Measurements from ENCODE around the gene ALDOB.
"Not testable (repeated sequence)": the region's sequence is repeated elsewhere in the genome, so short reads cannot be mapped to it uniquely, and the experiment has no call there.

ALDOB gene

GRCh38 chr9:101388507-101388993, 47.0 kb downstream of the ALDOB start:
- in situ Hi-C loops (cut with HindIII; ENCODE audit: low sequenced_read_pairs): no loop called here

DNA sequence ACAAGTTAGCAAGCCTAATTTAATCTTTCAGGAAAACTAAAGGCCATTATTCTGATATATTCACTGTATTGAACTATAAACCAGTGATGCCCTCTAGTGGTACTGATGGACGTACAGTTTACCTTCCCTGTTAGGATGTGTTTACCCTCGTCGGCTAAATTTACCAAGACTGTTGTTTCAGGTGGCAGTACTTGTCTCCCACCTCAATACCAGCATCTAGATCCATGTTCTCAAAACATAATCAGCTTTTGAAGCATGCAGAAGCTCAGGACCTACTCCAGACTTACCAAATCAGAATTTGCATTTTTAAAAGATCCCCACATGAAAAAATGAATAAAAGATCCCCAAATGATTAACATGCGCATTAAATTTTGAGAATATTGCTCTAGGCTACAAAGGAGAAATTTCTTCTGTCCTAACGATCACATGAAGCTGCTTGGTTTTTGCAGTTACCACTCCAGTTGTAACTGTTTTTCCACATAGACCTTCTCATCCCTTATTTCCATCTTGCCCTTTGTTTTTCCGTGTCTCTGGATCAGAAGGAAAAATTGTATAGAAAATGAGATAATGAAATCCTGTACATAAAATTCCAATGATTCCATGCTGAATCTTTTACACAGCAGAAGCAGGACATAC, 47.6 kb downstream of the ALDOB start:
- in situ Hi-C loops (cut with HindIII; ENCODE audit: low sequenced_read_pairs): no loop called here

DNA sequence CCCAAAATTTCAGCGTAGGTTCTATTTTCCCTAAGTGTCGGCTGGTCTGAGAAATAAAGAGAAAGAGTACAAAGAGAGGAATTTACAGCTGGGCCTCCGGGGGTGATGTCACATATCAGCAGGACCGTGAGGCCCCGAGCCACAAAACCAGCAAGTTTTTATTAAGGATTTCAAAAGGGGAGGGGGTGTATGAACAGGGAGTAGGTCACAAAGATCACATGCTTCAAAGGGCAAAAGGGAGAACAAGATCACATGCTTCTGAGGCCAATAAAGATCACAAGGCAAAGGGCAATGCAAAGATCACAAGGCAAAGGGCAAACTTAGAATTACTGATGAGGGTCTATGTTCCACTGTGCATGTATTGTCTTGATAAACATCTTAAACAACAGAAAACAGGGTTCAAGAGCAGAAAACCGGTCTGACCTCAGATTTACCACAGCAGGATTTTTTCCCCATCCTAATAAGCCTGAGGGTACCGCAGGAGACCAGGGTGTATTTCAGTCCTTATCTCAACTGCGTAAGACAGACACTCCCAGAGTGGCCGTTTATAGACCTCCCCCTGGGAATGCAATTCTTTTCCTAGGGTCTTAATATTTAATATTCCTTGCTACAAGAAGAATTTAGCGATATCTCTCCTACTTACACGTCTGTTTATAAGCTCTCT, 50.6 kb downstream of the ALDOB start, which contains the start of gene BAAT:
Gene BAAT (minus strand): TSS at position 134 of the 664 bp plus-strand sequence. CDS start 13,602 bp downstream, outside the sequence.
- in situ Hi-C loops (cut with HindIII; ENCODE audit: low sequenced_read_pairs): not testable (repeated sequence)

GRCh38 chr9:101383361-101383760, 52.2 kb downstream of the ALDOB start:
- in situ Hi-C loops (cut with HindIII; ENCODE audit: low sequenced_read_pairs): no loop called here

DNA sequence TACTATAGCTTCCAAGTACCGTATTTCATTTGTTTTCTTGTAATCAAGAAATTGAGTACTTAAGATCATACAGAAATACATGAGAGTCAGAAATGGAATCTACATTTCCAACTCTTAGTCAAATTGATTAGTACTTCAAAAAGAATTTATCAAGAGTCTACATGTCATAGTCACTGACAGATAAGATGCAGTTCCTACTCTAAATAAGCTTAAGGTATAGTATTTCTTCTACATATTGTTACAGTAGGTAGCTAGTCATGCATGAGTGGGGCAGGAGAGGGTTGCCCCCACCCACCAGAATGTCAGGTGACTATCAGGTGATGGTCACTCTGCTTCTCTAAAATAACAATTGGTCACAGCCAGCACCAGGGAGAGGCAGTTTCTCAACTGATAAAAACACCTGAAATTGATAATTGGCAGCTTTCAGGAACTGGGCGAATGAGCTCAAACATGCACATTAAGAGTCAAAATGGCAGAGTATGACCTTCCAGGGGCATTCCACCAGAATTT, 53.7 kb downstream of the ALDOB start:
- in situ Hi-C loops (cut with HindIII; ENCODE audit: low sequenced_read_pairs): no loop called here

DNA sequence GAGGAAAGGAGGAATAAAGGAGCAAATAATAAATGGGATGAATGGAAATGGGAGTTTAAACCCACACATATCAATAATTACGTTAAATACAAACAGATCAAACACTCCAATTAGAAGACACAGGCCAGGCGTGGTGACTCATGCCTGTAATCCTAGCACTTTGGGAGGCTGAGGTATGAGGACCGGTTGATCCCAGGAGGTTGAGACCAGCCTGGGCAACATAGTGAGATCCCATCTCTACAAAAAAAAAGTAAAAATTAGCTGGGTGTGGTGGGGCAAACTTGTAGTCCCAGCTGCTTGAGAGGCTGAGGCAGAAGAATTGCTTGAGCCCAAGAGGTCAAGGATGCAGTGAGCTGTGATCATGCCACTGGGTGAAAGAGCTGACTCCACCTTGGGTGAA, 54.5 kb downstream of the ALDOB start:
- in situ Hi-C loops (cut with HindIII; ENCODE audit: low sequenced_read_pairs): no loop called here

- in situ Hi-C loops (cut with HindIII; ENCODE audit: low sequenced_read_pairs): no loop called here
Observed at GRCh38 chr9:101380295-101380694, 55.3 kb downstream of the ALDOB start.

GRCh38 chr9:101376111-101376848, 59.3 kb downstream of the ALDOB start:
- in situ Hi-C loops (cut with HindIII; ENCODE audit: low sequenced_read_pairs): no loop called here

DNA sequence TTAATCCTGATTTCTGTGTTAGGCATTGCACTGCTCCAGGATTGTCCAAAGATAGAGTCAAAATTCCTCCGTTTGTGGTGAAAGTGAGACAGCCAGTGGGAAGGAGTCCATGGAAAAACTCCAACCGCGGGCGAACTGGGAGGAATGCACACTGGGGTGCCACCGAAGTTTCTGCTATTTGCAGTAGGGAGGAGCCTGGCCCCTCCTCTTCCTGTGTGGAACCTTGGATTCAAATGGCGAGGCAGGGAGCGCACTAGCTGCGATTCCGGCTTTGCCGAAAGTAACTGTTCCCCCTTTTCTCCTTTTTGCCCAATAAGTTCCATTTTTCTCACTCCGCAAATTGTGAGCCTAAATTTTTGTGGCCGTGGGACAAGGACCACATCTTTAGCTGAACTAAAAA, 60.0 kb downstream of the ALDOB start:
- in situ Hi-C loops (cut with HindIII; ENCODE audit: low sequenced_read_pairs): no loop called here

DNA sequence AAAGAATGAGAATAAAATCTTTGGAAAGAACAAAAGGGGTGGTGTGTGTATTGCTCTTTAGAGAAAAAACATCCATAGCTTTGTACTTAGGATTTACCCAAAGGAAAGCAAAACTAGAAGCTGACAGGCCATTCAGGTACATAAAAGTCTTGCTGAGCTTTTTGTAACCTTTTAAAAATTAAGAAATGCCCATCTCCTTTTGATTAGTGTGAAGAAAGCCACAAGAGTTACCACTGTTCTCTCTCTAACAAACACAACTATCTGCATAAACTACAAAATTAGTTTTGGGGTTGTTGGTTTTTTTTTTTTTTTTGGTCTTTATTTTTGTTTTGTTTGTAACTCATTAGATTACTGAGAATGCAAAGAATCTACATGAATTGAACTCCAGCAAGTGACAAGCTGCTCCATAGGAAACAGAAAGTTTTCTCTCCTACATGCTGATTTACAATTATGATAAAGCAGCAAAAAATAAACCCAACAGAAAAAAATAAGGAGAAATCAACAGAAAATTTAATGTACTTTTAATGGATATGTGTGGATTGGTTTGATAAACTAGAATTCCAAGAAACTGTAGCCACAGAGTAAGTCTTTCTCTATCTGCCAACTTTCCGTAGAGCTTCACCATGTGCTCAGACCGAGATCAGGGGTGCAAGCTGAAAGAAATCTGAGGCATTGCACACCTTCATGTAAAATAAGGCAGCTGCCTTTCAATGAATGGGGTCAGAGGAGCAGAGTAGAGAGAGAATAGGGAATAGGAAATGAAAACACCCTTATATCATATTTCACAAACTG, 63.1 kb downstream of the ALDOB start:
- in situ Hi-C loops (cut with HindIII; ENCODE audit: low sequenced_read_pairs): no loop called here

DNA sequence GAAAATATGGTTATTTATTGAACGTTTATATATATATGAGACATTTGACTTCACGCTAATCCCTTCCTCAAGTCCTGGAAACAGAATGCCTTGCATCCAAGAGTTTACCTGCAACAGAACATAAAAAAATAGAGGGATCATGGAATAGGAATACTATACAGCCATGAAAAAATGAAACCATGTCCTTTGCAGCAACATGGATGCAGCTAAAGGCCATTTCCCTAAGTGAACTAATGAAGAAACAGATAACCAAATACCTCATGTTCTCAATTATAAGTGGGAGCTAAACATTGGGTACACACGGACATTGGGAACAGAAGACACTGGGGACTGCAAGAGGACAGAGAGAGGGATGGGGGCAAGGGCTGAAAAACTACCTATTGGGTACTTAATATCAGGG, 63.8 kb downstream of the ALDOB start:
- in situ Hi-C loops (cut with HindIII; ENCODE audit: low sequenced_read_pairs): no loop called here
